ENCODE results near the gene NAV2.

Gene NAV2

GRCh38 chr11:19962053-19962800, 249.6 kb downstream of the NAV2 start:
- no peak for DNase-seq

DNA sequence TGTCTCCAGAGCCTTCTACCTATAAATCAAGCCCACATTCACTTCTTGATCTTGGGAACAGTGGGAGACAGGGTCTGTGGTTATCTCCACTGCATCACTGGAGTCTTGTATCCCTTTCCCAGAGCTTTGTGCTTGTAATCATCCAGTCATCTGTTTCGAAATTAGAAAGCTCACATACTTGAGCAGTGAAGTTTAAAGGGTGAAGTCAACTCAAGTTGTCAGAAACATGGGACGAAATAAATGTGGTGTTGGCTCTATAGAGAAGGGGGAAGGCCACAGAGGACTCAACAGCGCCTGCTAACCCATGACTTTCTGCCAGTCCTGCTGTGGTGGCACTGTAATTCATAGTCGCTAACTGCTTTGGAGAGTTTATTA, 250.2 kb downstream of the NAV2 start:
- no peak for DNase-seq

DNA sequence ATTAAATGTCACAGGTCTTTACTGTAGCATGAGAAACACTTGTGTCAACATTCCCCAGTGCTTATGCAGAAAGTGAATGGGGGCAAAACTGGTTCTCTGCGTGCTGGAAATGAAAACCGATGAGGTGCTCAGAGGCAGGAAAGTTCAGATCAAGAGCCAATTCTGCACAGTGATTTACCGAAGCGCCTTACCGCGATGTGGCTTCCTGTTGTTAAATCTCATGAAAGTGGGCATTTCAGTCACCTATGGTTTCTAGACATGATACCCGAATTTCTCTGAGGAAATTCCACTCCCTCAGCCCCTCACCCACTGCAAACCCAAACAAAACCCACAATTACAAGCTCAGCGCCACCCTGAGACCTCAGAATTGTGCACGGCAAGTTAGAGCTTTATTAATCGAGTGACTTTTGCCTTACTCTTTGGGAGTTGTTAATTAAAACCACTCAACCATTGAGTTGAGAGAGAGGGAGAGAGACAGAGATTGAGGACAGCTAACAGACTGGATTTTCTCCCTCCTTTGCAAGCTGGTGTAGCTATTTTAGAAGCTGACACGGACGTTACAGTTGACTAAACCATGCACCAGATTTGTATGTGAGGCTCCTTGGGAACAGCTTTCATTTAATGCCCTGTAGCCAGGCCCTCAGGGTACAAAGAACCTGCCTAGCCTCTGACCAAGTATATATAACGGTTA, 251.2 kb downstream of the NAV2 start:
- DNase-seq = peak; percentile 3

DNA sequence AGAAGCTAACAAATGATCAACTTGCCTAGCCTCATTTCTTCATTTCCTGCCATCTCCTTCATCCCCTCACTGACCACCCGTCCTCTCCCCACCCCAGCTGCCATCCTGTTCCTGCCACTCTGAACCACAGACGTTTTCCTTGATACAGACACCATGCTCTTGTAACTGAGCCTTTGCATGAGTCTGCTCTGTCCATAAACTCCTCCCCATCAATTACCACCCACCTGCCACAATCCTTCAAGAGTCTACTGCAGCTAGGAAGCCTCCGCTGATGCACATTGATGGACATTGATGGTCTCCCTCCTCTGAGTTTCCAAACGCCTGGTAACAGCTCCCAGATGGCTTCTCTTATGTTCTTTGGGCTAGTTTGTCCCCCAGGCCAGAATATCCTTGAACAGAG, 253.8 kb downstream of the NAV2 start:
- no peak for DNase-seq

DNA sequence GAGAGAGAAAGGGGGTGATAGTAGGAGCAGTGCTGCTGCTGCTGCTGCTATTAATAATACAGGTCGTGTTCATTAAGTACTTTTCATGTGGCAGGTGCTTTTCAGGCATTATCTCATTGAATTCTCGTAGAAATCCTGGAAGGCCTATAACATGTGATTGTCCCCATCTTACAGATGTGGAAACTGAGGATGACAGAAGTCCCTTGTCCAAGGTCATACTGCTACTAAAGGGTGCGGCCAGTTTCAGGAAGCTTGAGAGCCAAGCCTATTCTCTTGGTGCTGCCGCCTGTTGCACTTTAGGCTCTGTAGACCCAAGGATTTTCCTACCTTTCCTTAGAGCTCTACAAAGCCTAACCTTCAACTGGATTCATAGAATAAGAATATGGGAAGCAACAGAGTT, 254.3 kb downstream of the NAV2 start:
- DNase-seq = no peak

GRCh38 chr11:19967787-19968186, 255.2 kb downstream of the NAV2 start:
- no peak for DNase-seq

DNA sequence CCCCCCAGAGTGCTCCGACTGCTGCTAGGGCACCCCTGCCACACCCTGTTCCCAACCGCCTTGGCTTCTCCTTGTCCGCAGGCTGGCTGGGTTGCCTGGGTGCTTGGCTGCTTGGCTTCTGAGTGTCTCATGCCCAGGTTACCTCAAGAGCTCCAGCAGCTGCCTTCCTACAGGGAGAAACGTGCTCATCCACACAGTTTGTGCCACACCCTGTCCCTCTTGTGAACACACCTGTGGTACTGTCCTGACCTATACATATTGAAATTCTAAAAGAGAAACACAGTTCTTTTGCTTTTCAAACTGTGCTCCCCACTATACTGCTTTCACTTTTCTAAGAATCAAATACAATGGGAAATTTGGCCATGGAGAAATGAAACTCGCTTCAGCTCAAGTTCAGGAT, 256.2 kb downstream of the NAV2 start:
- DNase-seq = no peak

GRCh38 chr11:19970944-19971343, 258.3 kb downstream of the NAV2 start:
- peak; percentile 2 for DNase-seq

- DNase-seq = no peak
These were observed 259.5 kb downstream of the NAV2 start for GRCh38 chr11:19972091-19972490.

- DNase-seq = no peak
These were observed 260.0 kb downstream of the NAV2 start for GRCh38 chr11:19972651-19973050.

DNA sequence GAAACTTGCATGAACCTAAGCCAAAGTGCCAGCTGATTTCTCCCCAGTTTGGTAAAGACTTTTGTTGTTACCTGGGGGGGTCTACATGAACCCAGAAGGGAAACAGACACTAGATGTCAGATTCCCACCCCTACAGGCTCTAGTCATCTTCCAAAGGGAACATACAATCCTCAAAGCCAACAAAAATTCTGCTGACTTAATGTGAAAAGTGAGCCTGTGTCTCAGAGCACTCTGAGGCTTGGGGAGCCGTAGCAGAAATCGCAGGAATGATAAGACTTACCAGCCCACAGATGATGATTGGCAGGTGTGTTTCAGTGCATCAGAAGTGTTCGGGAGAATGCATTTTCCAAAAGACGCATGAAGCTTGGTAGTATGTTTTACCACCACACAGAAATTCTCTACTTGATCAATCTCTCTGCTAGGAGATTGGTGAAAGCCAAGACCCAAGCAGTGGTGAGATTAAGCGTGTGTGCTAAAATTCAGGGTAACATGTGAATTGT, 260.5 kb downstream of the NAV2 start:
- DNase-seq = no peak

DNA sequence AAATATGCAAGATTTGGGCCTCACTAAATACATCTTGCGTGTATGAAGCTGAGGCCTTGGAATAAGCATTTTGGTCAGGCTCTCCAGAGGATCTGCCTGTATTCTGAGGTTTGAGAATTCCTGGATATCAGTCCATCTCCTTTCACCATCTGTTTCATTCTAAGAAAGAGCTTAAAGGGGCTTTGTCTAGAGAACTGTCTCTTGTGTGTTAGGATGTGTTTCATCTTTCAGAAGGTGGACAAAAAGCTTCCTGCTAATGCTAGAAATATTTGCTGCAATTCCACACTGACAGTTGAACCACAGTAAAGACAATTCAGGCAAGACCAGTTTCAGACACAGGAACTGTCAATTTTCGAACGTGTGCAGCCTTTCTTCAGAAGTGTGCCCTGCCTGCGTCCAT, 262.2 kb downstream of the NAV2 start:
- no peak for DNase-seq

- DNase-seq = no peak
These were observed 262.9 kb downstream of the NAV2 start for GRCh38 chr11:19975414-19975990.

GRCh38 chr11:19976281-19976941, 263.8 kb downstream of the NAV2 start:
- DNase-seq = no peak

- DNase-seq = no peak
These were observed 265.3 kb downstream of the NAV2 start for GRCh38 chr11:19977941-19978340.

DNA sequence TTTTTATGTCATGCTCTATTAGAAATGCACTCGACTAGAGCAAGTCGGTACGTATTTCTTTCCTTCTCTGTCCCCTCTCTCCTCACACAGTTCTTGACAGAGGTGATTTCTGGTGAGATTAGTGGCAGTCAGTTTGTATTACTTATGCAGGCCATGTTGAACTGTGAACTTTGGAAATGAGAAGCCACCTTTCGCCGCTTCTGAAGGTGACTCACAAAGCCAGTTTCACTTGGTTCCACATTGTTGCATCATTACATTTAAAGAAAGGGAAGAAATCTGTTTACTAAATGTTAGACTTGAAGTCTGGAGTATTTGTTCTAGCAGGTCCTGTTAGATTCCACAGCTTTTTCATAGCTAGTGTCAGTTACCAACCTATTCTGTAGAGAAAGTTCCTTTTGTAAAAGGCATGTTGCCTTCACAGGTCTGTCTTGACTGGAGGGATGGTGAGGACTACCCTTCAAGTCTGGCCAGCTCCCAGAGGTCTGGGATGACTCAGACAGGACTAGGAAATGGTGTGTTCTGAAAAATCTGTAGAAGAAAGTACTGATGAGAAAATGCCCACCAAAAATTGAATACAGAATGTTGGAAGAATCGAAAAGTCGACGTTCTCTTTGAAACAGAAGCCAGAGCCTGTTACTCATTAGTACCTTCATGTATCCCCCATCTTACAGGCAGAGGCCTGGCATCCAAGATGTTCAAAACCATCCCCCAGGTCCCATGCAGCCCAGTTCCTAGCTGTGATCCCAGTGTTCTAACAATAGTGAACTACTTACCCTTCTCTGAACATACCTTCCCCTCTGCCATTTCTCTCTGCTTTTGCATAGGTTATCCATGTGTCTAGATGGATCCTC, 266.3 kb downstream of the NAV2 start:
- no peak for DNase-seq

- DNase-seq = no peak
These were observed 266.8 kb downstream of the NAV2 start for GRCh38 chr11:19979519-19979845.

GRCh38 chr11:19980388-19980787, 267.8 kb downstream of the NAV2 start:
- no peak for DNase-seq

GRCh38 chr11:19980957-19981669, 268.5 kb downstream of the NAV2 start:
- DNase-seq = no peak

- DNase-seq = no peak
These were observed 270.3 kb downstream of the NAV2 start for GRCh38 chr11:19982774-19983495.

- DNase-seq = no peak
These were observed 271.6 kb downstream of the NAV2 start for GRCh38 chr11:19984048-19984742.

Data from CD4-positive, alpha-beta T cell treated with Interleukin-12 subunit alpha and Interleukin-12 subunit beta, for 1 hour (primary cell).